Osteocyte (in vitro differentiated cells): ENCODE results near the gene VAMP1. TPM values are rescaled to one million over a fixed set of nuclear protein-coding genes. Genes with fewer than 3 reads are reported as not detected.

Experiments
- DNase-seq: peaks from one replicate; pipeline ENCODE4 v3.0.0; 2021; ENCODE audit warnings: mixed read lengths; ENCODE audit not compliant: unreplicated experiment; ENCODE audit errors: extremely low spot score
- H3K27ac Mint-ChIP-seq: one replicate; pipeline ENCODE4 v1.8.0; 2021; ENCODE audit warnings: mild to moderate bottlenecking, mixed read lengths; ENCODE audit not compliant: unreplicated experiment
- H3K27me3 Mint-ChIP-seq: one replicate; pipeline ENCODE4 v1.8.0; 2021; ENCODE audit warnings: mixed read lengths; ENCODE audit not compliant: unreplicated experiment
- H3K36me3 Mint-ChIP-seq: one replicate; pipeline ENCODE4 v1.8.0; 2021; ENCODE audit warnings: mixed read lengths; ENCODE audit not compliant: unreplicated experiment
- H3K4me1 Mint-ChIP-seq: one replicate; pipeline ENCODE4 v1.8.0; 2021; ENCODE audit warnings: mixed read lengths; ENCODE audit not compliant: unreplicated experiment
- H3K4me3 Mint-ChIP-seq: one replicate; pipeline ENCODE4 v1.8.0; 2021; ENCODE audit warnings: mild to moderate bottlenecking, moderate library complexity, mixed read lengths; ENCODE audit not compliant: unreplicated experiment
- H3K9me3 Mint-ChIP-seq: one replicate; pipeline ENCODE4 v1.8.0; 2021; ENCODE audit warnings: mixed read lengths; ENCODE audit not compliant: unreplicated experiment
- CTCF ChIP-seq: fragments of 200-600 bp; sonication (generic); IDR thresholded peaks from 2 replicates; pipeline ENCODE4 v1.5.0; 2021; ENCODE audit warnings: antibody characterized with exemption, mild to moderate bottlenecking, moderate library complexity
- total RNA-seq: library from RNA; stranded (reverse); gene quantifications from 2 replicates; pipeline ENCODE4 v1.2.1, GENCODE V29; 2021

Gene VAMP1
- total RNA-seq, 1 donor from 2014 or later: 6.9 TPM

- DNase-seq: no peak
- Mint-ChIP-seq H3K4me3 (no peak overlapping the region), H3K36me3 (no peaks in the 10 kb centered on the region), H3K27me3 (no peaks in the 10 kb centered on the region), H3K9me3 (no peaks in the 10 kb centered on the region), H3K27ac (no peak overlapping the region), H3K4me1 (no peaks in the 10 kb centered on the region)
- TF ChIP-seq CTCF: no peak
These were observed 30.1 kb downstream of the VAMP1 start for GRCh38 chr12:6440391-6440790.

GRCh38 chr12:6438345-6438744, 32.1 kb downstream of the VAMP1 start:
- no peaks in the 10 kb centered on the region for H3K36me3 Mint-ChIP-seq
- DNase-seq: no peak
- no peaks in the 10 kb centered on the region for H3K4me1 Mint-ChIP-seq
- no peak overlapping the region for H3K4me3 Mint-ChIP-seq
- TF ChIP-seq CTCF: no peak
- H3K27me3 Mint-ChIP-seq: no peaks in the 10 kb centered on the region
- H3K9me3 Mint-ChIP-seq: no peaks in the 10 kb centered on the region
- H3K27ac Mint-ChIP-seq: no peak overlapping the region

GRCh38 chr12:6437586-6437985, 32.9 kb downstream of the VAMP1 start:
- H3K36me3 Mint-ChIP-seq: no peaks in the 10 kb centered on the region
- H3K4me3 Mint-ChIP-seq: no peak overlapping the region
- no peaks in the 10 kb centered on the region for H3K27me3 Mint-ChIP-seq
- no peak for DNase-seq
- no peak for TF ChIP-seq CTCF
- H3K27ac Mint-ChIP-seq: no peak overlapping the region
- no peaks in the 10 kb centered on the region for H3K4me1 Mint-ChIP-seq
- H3K9me3 Mint-ChIP-seq: no peaks in the 10 kb centered on the region

GRCh38 chr12:6435961-6436715, 34.3 kb downstream of the VAMP1 start:
- H3K4me3 Mint-ChIP-seq: no peak overlapping the region
- no peak for TF ChIP-seq CTCF
- no peak overlapping the region for H3K27ac Mint-ChIP-seq
- no peak for DNase-seq
- no peaks in the 10 kb centered on the region for H3K9me3 Mint-ChIP-seq
- H3K4me1 Mint-ChIP-seq: peaks cover 4% of the 10 kb centered on the region
- no peaks in the 10 kb centered on the region for H3K27me3 Mint-ChIP-seq
- no peaks in the 10 kb centered on the region for H3K36me3 Mint-ChIP-seq

GRCh38 chr12:6434205-6435140, 36.0 kb downstream of the VAMP1 start:
- no peak overlapping the region for H3K4me3 Mint-ChIP-seq
- no peak overlapping the region for H3K27ac Mint-ChIP-seq
- no peaks in the 10 kb centered on the region for H3K36me3 Mint-ChIP-seq
- H3K27me3 Mint-ChIP-seq: no peaks in the 10 kb centered on the region
- TF ChIP-seq CTCF: no peak
- H3K9me3 Mint-ChIP-seq: no peaks in the 10 kb centered on the region
- peaks cover 21% of the 10 kb centered on the region for H3K4me1 Mint-ChIP-seq
- DNase-seq: no peak
